VCaP (cell line): ENCODE measurements around the gene TLCD3B.

Source experiments
- H3K27ac ChIP-seq: fragments of 450-650 bp; 2 replicates; pipeline ENCODE4 v1.5.1; 2017
- TF ChIP-seq, protein P1 (sequence below): fragments of 450-650 bp; conservative IDR thresholded peaks from 2 replicates; pipeline ENCODE4 v1.5.1; 2017; ENCODE audit warnings: mild to moderate bottlenecking, moderate library complexity

TLCD3B gene

DNA sequence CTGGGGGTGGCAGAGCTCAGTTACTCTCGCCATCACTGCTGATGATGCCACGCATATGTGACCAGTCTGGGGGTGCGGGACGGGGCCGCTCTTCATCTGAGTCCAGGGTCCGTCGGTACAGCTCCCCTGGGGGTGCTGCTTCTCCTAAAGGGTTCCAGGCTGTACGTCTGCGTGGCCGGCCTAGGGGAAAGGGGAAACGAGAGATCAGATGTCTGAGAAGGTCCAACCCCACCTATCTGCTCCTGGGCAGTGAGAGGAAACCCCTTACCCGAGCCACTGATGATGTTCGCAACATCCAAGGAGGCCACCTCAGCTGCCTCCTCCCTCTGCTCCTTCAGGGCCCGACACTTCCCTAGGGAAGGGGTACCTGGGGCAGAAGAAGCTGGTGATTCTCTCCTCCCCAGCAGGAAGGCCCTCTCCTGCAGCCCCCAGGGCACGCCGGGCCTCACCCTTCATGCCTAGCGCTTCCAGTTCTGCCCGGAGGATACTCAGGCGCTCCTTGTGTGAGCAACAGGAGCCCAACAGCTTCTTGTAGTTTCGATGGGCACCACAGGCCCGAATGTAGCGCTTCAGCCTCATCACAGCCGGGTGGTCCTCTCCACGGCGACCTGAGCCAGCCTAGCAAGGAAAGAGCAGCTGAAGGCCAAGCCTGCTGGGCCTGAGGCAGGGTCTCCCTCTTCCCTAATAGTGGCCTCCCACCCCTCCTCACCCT lies 37.7 kb downstream of the TLCD3B start:
- TF ChIP-seq, protein P1, sequence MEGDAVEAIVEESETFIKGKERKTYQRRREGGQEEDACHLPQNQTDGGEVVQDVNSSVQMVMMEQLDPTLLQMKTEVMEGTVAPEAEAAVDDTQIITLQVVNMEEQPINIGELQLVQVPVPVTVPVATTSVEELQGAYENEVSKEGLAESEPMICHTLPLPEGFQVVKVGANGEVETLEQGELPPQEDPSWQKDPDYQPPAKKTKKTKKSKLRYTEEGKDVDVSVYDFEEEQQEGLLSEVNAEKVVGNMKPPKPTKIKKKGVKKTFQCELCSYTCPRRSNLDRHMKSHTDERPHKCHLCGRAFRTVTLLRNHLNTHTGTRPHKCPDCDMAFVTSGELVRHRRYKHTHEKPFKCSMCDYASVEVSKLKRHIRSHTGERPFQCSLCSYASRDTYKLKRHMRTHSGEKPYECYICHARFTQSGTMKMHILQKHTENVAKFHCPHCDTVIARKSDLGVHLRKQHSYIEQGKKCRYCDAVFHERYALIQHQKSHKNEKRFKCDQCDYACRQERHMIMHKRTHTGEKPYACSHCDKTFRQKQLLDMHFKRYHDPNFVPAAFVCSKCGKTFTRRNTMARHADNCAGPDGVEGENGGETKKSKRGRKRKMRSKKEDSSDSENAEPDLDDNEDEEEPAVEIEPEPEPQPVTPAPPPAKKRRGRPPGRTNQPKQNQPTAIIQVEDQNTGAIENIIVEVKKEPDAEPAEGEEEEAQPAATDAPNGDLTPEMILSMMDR, result no peak
- H3K27ac ChIP-seq, result no peak overlapping the region; the same call in 1 of the 2 replicates

DNA sequence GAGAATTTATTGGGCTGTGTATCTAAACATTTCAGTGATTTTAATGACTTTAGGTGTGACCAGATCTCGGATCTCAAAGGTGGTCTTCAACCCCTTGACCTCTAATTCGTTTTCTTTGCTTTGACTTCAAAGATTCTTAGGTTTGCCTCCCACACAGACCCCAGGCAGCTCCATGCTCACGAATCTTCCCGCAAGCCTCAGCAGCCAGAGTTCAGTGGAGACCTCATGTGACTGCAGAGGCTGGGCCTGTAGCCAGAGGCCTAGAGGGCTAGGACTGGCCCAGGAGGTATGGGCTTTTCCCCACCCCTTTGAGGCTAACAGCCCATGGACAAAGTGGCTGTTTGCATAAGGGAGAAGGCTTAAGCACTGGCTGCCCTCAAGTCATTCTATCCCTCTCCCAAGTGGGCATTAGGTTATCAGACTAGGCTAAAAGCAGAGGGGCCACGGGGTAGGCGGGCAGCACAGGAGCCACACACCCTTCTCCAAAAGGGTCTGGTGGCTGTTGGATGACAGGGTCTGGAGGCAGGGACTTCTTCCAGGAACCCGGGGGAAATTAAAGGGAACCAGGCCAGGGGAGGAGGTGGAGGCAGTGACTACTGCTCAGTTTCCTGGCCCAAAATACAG lies 38.6 kb downstream of the TLCD3B start:
- 0 out of 2 replicates have a peak overlapping the region, but pooled peaks have one; percentile 26 for H3K27ac ChIP-seq
- TF ChIP-seq, protein P1, result no peak

DNA sequence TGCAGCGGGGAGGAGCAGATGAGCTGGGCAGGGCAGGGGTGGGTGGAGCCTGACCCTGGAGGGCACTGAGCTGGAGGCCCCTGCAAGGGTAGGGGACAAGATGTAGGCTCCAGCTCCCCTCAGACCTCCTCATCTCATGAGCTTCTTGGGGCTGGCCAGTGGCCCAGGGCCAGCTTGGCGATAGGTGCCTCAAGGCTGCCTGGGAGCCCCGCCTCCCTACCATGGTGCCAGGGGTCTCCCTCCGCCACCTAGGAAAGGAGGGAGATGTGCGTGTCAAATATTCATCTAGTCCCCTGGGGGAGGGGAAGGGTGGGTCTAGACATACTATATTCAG lies 39.5 kb downstream of the TLCD3B start:
- no peak overlapping the region for H3K27ac ChIP-seq
- TF ChIP-seq, protein P1, result no peak

DNA sequence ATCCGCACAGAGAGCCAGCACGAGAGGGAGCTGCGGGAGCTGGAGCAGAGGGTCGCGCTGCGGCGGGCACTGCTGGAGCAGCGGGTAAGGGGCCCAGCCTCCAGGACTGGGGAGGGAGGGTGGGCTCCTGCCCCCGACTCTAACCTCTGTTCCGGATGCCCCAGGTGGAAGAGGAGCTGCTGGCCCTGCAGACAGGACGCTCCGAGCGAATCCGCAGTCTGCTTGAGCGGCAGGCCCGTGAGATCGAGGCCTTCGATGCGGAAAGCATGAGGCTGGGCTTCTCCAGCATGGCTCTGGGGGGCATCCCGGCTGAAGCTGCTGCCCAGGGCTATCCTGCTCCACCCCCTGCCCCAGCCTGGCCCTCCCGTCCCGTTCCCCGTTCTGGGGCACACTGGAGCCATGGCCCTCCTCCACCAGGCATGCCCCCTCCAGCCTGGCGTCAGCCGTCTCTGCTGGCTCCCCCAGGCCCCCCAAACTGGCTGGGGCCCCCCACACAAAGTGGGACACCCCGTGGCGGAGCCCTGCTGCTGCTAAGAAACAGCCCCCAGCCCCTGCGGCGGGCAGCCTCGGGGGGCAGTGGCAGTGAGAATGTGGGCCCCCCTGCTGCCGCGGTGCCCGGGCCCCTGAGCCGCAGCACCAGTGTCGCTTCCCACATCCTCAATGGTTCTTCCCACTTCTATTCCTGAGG lies 40.0 kb downstream of the TLCD3B start:
- no peak overlapping the region for H3K27ac ChIP-seq
- TF ChIP-seq, protein P1, result no peak

DNA sequence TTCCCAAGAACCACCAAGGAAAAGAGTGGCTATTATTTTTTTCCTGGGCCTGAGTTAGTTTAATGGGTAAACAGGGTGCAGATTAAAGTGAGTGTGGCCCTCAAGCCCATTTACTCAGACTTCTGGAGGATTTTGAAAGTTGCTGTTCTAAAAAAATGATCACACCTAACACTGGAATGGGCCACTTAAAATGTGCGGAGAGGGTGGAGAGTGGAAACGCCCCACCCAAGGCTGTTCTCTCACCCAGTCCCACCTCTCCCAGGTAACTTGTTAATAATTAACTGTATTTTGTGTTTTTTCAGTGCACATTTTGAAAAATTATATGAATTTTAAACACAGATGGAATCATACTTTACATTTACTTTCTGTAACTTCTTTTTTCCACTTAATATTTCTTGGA lies 41.0 kb downstream of the TLCD3B start:
- no peak overlapping the region for H3K27ac ChIP-seq
- TF ChIP-seq, protein P1, result no peak

DNA sequence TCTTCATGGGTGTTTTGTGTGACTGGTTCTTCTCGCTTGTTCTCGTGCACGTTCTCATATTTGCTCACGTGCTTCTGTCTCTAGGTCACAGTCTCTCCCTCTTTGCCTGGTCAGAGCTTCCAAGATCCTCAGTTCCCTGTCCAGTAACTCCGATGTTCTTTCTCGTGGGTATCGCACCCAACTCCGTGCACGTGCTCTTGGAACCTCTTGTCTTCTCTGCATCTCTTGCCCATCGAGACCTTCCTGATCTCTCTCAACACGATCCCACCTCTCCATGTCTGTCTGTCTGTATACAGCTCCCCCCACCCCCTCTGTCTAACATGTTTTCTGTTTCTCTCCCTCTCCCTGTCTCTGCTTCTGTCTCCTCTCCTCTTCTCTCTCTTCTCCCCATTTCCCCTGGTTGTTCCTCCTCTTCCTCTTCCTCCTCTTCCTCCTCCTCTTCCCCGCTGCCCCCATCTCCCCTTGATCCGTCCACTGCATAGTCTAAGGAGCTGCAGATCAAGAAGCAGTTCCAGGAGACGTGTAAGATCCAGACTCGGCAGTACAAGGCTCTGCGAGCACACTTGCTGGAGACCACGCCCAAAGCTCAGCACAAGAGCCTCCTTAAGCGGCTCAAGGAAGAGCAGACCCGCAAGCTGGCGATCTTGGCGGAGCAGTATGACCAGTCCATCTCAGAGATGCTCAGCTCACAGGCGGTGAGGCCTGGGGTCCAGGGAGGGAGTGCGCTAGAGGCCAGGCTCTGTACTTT lies 41.8 kb downstream of the TLCD3B start:
- TF ChIP-seq, protein P1, result no peak
- no peak overlapping the region for H3K27ac ChIP-seq
